ENCODE measurements around the gene SLC38A10.
"Not testable (repeated sequence)": the region's sequence is repeated elsewhere in the genome, so short reads cannot be mapped to it uniquely, and the experiment has no call there.

The SLC38A10 gene

DNA sequence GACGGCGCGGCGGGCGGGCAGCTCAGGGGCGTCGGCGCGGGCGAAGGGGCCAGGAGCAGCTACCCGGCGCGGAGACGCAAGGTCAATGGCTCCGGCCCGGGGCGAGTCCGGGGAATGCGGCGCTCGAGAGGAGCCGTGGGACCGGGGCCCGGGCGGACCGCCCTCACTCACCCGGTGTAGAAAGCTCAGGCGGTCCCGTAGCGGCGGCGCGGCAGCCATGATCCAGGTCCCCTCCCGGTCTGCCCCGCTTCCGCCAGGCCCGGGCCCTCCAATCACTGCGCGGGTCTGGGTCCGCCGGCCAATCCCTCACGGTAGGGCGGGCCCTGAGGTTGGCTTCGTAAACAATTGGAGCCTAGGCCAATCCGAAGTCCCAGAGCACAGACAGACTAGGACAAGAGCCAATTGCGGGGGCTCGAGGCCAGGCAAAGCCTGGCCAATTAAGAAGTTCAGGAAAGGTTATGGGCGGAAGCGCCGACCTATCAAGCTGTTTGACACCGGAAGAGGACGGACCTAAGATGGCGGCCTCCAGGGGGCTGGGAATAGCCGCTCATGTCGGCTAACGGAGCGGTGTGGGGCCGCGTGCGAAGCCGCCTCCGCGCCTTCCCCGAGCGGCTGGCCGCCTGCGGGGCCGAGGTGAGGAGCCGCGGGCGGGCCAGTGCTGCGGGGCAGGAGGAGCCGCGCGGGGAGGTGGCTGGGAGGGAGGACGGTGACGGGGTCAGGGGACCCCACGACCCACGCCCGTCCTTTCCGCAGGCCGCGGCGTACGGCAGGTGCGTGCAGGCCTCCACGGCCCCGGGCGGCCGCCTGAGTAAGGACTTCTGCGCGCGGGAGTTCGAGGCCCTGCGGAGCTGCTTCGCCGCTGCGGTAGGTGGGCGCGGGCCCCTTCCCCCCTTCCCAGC lies 56.0 kb downstream of the SLC38A10 start, which contains the start of the genes NDUFAF8 and TEPSIN:
Gene NDUFAF8 (plus strand): TSS at position 504 of the 899 bp plus-strand sequence. CDS start 46 bp downstream, at position 550.
Gene TEPSIN (minus strand): TSS at position 241 of the 899 bp plus-strand sequence. CDS start 22 bp downstream, at position 219.
- DNase-seq: peak; percentile 99

DNA sequence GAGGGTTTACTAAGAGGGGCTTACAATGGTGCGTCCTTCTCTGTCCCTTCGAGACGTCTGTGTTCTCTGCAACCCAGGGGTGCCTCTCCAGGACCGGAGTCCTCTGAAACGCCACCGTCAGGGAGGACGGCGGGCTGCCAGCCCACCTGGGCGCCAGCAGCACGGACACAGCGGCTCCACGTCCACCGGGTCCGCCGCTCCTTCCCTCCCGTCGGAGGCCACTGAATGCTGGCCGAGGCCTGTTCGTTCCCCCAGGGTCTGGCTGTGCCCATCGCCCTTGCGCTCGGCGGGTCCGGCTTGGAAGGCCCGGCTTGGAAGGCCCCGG lies 56.7 kb downstream of the SLC38A10 start:
- no peak for DNase-seq

DNA sequence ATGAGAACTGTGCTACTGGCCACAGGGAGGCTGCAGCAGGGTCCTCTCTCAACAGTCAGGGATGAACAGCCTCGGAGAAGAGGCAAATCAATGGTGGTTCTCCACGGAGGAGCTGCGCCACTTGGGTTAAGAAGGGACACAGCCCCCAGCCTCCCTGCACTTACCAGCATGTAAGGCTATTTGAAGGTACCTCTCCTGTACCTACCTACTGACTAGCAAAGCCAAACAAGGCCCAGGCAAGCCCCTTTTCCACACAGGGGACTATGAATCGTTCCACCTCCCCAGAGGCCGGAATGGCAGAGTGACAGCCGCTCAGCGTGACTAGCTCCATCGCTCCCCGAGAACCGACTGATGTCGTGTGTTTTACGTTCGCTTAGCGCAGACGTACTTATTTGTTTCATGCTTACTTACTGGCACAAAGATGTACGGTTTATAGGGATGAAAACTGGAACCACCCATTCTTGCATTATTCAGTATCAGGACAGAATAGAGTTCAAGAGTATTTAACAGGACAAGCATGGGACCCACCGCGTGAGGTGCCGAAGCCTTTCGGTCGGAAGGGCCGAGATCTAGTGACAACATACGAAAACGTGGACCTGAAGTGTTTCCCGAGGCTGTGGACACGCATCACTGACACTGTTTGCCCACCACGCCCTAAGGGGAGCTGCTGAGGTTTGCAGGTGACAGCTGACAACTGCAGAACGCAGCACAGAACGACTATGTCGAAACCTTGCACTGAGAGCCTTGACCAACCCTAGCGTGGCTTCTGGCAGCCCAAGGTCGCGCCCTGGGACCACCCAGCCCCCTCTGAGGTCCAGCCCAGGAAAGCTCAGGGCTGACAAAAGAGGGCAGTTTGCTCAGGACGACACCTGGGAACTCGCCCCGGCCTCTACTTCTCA lies 57.3 kb downstream of the SLC38A10 start:
- no peak for DNase-seq

DNA sequence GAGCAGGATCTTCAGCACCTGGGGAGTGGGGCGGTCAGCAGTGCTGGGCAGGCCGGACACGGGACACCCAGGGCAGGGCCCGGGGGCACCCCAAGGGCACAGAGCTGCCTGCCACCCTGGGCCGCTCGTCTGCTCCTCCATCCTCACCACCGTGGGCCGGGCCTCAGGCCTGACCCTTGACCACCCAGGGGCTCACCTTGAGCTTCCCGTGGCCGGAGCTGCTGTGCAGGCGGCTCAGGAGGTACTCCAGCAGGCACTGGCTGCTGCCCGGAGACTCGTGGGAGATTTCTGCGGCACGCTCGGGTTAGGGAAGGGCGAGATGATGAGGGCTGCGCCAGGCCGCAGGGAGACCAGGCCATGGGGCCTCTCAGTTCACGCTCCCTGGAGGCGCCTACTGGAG lies 58.3 kb downstream of the SLC38A10 start:
- DNase-seq: no peak

DNA sequence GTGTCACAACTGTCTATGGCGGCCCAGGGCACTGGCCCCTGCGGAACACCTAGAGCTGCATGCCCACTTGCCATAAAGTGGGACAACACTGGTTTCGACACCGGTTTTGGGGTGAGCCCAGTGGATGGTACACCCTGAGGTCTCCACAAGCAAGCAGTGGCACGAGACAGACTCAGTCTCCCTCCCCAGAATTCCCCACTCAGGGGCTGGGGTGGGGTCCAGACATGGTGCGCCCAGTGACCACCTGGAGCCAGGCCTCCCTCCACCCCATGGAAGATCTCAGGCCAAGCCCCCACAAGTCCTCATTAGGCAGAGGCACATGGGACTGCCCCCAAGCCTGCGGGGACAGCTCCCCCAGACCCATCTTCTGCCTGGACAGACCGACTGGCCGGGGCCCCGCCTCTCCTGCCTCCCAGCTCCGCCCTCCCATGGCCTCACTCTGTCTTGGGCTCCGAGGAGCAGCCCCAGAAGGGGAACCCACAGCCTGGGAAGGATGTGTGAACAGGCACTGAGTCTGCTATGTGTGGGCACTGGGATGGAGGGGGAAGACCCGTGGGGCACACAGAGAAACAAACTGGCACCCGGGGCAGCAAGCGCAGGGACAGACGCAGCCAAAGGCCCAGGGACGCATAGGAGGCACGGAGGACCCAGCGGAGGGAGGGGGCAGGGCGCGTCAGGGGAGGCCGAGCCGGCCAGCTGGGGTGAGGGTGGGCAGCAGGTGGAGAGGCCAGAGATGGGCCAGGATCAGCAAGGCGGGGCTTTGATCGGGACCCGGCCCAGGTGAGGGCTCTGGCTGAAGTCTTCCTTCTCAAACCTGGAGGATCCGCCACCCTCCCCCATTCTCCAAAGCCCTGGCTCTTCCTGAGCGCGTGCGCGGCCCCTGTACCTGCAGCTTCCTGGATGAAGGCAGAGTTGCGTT lies 59.0 kb downstream of the SLC38A10 start:
- DNase-seq: no peak

DNA sequence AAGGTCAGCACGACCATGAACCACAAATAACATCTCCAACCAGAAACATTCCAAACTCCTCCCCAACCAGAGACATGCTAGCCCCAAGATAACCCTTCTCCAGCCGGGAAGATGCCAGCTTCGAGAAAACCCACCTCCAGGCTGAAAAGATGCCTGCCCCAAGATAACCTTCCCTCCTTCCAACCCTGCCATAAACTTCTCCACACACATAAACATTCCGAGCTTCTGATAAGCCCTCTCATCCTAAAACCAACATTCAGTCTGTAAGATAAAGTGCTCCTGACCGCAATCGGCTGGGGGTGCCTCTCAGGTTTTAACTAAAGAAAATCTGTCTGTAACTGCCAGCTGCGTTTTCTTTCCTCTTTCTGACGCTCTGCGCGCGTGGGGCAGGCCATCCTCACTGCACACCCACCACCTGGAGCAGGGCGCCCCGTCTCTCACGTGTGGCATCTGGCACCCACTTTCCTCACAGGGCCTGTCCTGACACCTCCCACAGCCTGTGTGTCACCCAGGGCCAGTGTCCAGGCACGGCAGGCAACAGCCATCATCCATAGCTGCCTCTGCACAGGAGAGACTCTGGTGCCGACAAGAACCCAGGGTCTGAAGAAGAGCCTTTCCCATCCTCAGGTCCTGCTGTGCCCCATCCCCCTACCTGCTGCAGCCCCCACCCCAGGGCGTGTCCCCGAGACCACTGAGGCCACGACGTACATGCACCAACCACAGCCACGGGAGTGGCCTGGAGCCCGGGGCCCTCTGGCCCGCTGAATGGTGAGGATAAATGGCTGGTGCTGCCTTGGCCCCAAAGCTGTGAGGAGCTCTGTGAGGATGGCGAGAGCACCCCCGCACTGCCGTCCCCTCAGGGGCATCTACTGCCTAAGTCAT lies 59.9 kb downstream of the SLC38A10 start:
- DNase-seq: no peak

DNA sequence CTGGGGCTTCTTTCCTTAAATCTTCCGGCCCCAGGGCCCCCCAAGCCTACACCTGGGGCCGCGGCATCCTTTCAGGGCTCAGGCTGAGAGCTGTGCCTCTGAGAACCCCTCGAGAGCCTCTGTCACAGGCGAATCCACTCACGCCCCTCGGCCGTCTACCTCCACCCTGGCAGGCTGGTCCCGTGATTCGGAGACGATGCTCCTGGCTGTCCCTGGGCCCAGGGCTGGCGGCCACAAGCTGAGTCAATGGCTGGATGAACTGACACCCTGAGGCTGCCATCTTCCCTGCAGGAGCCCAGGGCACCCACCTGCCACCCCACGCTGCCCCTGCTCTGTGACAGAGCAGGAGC lies 60.6 kb downstream of the SLC38A10 start:
- no peak for DNase-seq

DNA sequence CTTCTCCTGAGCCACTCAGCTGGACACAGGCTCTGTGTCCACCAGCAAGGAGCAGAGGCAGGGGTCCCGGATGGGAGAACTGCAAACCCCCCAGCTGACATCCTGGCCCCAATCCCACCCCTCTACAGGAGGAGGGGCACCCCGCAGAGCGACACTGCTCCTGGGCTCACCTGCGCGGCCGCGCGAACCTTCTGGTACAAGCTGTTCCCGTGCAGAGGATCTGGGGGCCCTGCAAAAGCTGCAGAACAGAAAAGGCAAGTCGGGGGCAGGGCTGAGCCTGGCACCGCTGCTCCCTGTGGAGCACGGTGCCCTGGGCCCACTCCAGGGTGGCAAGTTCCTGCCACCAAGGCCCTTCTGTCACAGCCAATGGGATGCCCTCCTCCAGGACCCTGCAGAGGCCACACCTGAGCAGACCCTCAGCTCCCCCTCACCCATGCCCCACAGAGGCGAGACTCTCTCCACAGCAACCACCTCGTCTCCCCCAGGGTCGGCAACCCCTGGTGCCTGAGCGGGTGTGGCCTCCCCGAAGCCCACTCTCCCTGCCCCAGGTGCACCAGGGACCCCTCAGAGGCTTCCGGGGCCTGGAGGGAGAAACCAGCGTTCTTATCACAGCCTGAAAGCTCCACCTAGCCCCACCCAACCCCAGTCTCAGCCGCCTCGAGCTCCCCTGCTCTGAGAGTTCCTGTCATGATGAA lies 61.1 kb downstream of the SLC38A10 start:
- no peak for DNase-seq

DNA sequence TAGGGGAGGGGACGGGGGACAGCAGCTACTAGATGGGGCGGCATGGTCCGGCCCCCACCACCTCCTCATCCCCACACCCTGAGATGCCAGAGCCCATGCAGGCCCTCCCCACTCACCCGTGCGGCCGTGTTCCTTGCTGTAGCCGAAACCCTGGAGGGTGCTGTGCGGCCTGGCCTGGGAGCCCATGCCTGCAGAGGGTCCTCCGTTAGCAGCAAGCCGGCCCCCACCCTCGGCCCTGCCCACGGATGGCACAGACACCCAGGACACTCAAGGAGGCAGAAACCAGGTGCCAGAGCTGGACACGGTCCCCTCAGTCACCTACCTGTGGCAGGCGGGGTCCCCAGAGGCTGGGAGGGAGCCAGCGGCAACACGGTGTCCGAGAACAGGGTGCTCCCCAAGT lies 61.8 kb downstream of the SLC38A10 start:
- DNase-seq: no peak

DNA sequence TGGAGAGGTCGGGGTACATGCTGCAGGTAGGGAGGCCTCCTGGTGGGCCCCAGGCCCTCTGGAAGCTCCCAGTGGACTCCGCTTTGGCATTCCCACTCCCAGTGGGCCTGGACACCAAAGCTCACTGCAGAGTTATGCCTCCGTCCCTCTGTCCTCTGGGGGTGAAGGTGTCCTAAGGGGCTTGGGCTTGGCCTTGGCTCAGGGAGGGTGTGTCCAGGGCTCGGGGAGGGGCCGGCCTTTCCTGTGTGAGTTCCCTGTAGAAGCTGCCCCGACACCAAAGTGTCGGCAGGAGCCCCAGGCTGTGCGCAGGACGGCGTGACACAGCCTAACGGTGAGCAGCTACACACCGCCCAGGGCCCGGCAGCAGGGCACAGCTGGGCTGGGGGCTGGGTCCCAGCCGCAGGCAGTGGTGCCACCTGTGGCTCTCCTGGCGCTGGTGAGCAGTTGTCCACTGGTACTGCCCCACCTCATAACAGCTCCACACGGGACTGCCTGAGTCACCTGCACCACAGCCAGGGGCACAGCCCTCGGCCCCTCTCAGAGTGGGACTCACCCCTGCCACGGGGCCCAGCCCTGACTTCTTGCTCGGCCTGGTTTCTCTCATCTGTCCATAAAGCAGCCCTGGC lies 62.4 kb downstream of the SLC38A10 start:
- no peak for DNase-seq

DNA sequence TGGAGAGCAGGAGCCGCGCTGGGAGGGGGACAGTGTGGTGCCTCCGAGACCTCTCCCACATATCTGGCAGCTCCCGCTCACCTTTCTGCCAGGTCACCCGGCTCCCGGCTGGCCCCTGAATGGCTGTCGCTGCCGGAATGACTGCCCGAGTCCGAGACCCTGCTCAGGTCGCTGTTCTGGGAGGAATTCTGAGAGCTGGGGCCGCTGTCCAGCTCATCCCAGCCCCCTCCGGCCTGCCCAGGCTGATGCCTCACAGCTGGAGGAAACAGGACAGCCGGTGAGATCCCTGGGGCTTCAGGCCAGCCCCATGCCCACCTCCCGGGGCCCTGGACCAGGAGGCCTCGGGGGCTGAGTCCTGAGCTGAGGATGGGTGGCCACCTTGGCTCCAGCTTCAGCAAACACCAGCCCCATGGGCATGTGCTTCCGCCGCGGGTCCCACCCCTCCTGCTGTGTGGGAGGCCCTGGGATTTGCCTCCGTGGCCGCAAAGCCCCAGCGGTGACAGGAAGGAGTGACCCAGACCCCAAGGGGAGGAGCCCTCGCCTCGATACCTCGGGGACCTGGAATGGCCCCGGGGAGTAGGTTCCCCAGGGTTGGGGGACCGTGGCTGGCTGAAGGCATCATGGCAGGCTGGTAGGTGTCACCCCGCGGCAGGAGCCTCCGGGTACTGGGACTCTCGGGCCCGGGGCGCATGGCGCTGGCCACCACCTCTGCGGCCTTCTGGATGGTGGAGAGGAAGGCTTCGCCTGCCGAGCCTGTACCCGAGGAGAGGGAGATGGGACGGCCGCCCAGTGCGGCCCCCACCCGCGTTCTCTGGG lies 63.1 kb downstream of the SLC38A10 start:
- no peak for DNase-seq

DNA sequence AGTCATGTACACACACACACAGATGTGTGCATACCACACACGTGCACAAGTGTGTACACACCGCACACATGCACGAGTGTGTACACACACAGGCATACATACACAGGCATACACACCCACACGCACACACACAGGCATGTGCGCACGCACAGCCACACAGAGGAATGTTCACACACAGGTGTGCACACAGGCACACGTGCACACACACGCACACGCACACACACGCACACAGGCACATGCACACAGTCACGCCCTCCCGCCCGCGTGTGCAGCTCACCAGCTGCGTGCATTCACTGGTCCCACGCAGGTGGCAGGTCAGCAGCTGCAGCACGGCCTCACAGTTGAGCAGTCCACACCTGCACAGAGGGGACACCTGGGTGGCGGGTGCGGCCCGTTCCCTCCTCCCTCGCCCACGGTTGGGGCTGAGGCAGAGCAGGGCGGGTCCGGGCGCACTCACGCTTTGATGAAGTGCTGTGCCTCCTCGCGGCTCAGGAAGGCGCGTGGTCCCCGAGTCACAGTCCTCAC lies 63.9 kb downstream of the SLC38A10 start:
- DNase-seq: no peak

DNA sequence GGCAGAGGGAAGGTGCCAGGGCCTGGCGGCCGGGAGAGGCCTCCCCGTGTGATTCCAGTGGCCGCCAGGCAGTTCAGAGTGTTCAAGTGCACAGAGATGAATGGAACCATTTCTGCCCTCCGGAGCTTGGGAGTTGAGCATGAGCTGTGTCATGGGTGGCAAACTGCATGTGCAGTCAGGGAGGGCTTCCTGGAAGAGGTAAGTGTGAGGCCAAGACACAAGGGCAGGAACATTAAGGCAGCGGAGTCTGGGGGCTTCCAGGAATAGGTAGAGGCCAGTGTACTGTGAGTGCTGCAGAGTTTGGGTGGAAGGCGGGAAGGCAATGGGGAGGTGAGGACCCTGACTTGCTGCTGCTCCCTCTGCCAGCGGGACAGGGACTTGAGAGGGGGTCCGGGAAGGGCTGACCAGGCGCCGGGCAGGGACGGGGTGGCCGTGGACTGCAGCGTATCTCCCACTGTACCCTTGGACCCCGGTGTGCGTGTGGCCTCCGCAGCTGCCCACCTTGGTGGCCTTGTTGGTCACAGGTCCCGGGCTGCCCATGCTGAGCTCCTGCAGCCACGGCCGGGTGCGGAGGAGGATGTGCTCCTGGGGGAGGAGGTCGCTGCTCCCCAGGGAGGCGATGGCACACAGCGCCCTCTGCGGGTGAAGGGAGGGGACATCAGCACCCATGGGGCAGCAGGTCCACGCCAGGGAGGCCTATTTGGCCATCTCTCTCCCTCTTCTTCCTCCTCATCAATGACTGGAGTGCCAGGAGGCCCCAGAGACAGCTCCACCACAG lies 64.9 kb downstream of the SLC38A10 start:
- no peak for DNase-seq

DNA sequence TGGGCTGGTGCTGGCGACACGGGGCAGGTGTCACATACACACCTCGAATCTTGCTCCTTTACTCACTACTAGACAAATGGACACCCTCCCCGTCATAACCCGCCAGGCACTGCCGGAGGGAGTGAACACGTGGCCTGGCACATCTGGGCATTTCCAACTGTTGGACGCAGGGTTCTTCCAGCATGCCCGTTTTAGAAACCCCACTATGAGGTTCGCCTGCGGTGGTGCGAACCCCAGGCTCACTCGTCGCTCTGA lies 65.5 kb downstream of the SLC38A10 start:
- DNase-seq: no peak

DNA sequence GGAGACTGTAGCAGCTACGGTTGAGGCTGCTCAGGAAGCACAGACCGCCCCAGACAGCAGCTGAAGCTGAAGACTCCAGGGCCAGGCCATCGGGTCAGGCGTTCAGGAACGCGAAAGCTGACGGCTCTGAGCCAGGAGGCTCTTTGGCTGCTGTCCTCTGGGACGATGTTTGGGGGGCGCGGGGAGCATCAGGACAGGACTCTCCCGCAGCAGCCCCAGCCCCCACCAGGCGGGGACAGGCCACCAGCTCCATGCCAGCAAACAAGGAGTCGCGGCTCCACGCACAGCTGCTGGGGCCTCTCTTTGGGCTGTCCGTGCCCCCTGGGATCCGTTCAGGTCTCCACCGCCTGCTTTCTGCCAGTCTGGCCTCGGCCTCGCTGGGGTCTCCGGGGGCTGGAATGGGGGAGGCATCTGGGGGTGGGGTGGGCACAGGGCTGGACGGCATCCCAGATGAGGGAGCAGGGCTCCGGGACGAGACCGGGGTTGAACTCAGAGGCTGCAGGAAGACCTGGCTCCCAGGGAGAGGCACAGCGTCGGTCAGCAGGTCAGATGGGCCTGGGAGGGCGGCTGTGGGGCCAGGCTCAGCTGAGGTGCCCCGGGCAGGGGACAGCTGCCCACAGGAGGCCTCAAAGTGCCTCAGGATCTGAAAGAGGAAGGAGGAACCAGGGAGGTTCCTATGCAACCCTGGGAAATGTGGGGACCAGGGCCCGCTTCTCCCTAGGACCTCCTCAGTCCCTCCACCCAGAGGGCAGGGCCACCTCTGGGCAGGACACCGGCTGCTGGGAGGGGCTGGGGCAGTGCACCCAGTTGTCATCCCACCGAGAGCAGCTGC lies 66.1 kb downstream of the SLC38A10 start:
- no peak for DNase-seq

DNA sequence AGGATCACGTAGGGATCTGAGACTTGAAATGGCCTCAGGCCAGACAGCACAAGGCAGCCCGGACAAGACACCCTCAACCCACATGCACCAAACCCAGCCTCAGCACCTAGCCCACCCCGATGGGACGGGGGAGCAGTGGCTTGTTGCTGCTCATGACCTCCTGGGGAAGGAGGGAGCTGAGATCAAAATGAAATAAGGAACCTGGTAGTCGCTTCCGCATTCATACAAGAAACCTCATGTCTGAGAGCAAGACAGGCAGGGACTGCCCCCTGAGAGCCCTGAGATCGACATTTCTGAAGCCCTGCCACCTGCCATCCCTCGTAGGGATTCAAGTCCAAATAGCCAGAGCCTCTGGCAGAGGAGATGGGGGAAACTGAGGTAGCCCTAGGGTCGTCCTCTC lies 66.7 kb downstream of the SLC38A10 start:
- no peak for DNase-seq

DNA sequence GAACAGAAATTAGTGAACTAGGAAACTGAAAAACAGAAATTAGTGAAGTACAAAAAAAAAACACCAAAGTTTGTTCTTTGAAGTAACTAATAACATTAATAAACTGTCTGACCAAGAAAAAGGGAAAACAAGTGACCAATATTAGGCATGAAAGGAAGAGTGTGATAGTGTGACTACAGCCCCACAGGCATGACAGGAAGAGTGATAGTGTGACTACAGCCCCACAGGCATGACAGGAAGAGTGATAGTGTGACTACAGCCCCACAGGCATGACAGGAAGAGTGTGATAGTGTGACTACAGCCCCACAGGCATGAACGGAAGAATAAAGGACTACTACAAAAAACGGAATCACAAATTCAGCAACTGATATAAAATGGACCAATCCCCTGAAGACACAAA lies 67.5 kb downstream of the SLC38A10 start:
- not testable (repeated sequence) for DNase-seq

DNA sequence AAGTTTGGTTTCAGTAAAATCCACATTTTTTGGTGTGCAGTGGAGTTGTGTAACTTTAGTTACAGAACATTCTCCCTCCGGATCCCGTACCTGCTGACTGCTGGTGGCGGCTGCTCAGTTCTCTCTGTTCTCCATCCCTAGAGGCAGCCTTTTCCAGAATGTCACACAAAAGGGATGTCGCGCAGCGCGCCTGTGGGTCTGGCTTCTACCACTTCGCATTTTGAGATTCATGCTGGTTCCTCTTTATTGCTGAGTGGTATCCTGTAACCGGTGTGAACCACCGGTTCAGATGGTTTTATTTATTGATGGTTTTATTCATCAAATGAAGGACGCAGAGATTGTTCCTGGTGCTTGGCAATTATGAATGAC lies 71.4 kb downstream of the SLC38A10 start:
- DNase-seq: no peak

Measured in femur (tissue), 1 donor.